Measurements from ENCODE around the gene ANKMY1. TPM values are rescaled to one million over a fixed set of nuclear protein-coding genes. Genes with fewer than 3 reads are reported as not detected.
A peak's percentile ranks its signal among the peaks of the same experiment; 100 is the strongest.

The ANKMY1 gene
- total and polyA plus RNA-seq, 5 donors from 2014 or later, result 3.8 to 37.2 (median 9.6) TPM

GRCh38 chr2:240576036-240576435 lies 18.2 kb upstream of the ANKMY1 start:
- no peaks in the 10 kb centered on the region for H3K27me3 Mint-ChIP-seq
- ATAC-seq (ENCODE audit: low read depth in 2 of 2) (no peak), DNase-seq (no peak)
- peaks cover 13% of the 10 kb centered on the region for H3K36me3 Mint-ChIP-seq
- Histone ChIP-seq H3K27me3 (ENCODE audit: control insufficient read depth, insufficient read depth, low read length) (no peaks in the 10 kb centered on the region), H3K9me3 (ENCODE audit: control insufficient read depth in 2 of 2, low read length in 2 of 2) (no peaks in the 10 kb centered on the region), H3K27ac (ENCODE audit: insufficient read depth, low read length, poor library complexity, severe bottlenecking) (no peak overlapping the region), H3K4me3 (ENCODE audit: low read depth, low read length) (no peak overlapping the region), H3K36me3 (ENCODE audit: control insufficient read depth, insufficient read depth, low read length) (peaks cover 29% of the 10 kb centered on the region), H3K4me1 (ENCODE audit: control insufficient read depth, insufficient read depth, low read length, poor library complexity, severe bottlenecking) (peaks cover 38% of the 10 kb centered on the region)
- H3K4me1 Mint-ChIP-seq, result peaks cover 10 to 31% (median 14%) of the 10 kb centered on the region in 4 donors
- peak overlapping the region in 1 of 4 donors; percentile 75 for H3K4me3 Mint-ChIP-seq
- H3K9me3 Mint-ChIP-seq, result no peaks in the 10 kb centered on the region
- no peak overlapping the region for H3K27ac Mint-ChIP-seq

DNA sequence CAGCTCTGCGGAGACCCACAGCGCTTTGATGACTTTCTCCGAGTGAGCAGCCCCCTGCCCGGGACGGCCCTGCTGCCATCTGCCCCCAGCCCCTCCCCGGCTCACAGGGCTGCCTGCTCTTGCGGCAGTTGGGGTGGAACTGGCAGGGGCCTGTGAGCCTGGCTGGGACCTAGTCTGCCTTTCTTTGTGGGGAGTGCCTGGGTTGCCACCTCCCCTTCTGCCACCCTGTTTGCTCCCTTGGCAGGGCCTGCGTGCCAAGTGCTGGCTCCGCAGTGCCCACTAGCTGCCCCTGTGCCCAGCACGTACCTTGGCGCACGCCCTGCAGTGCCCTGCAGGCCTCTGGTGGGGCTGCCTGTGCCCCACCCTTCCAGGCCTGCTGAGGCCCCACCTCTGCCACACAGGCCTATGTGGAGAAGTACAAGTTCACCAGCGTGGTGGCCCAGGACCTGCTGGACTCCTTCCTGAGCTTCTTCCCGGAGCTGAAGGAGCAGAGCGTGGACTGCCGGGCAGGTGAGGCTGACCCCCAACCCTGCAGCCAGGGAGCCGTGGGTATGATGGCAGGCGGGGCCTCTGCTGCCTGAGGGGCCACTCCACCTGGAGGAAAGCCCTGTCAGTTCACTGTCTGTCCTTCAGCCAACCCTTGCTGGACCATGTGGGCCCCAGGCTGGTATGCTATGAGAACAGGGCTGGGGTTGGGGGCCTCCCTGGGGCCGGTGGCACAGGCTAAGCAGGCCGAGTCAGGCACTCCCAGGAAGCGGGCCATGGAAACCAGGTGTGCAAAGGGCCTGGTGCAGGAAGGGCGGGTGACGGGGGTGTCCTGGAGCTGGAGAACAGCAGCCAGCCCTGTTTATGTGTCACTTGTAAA lies 17.5 kb upstream of the ANKMY1 start:
- peaks cover 44% of the 10 kb centered on the region for H3K4me1 ChIP-seq (ENCODE audit: control insufficient read depth, insufficient read depth, low read length, poor library complexity, severe bottlenecking)
- H3K36me3 ChIP-seq (ENCODE audit: control insufficient read depth, insufficient read depth, low read length), result peaks cover 29% of the 10 kb centered on the region

GRCh38 chr2:240574386-240575100 lies 16.8 kb upstream of the ANKMY1 start:
- H3K27ac Mint-ChIP-seq, result peak overlapping the region in 1 of 3 donors; percentile 14
- Histone ChIP-seq H3K27ac (ENCODE audit: insufficient read depth, low read length, poor library complexity, severe bottlenecking) (no peak overlapping the region), H3K4me1 (ENCODE audit: control insufficient read depth, insufficient read depth, low read length, poor library complexity, severe bottlenecking) (peaks cover 44% of the 10 kb centered on the region), H3K4me3 (ENCODE audit: low read depth, low read length) (no peak overlapping the region), H3K9me3 (ENCODE audit: control insufficient read depth in 2 of 2, low read length in 2 of 2) (no peaks in the 10 kb centered on the region), H3K36me3 (ENCODE audit: control insufficient read depth, insufficient read depth, low read length) (peaks cover 29% of the 10 kb centered on the region), H3K27me3 (ENCODE audit: control insufficient read depth, insufficient read depth, low read length) (no peaks in the 10 kb centered on the region)
- no peaks in the 10 kb centered on the region for H3K27me3 Mint-ChIP-seq
- ATAC-seq (ENCODE audit: low read depth in 2 of 2), result no peak
- DNase-seq, result no peak
- H3K36me3 Mint-ChIP-seq, result no peaks in the 10 kb centered on the region
- H3K9me3 Mint-ChIP-seq, result no peaks in the 10 kb centered on the region
- H3K4me3 Mint-ChIP-seq, result no peak overlapping the region
- H3K4me1 Mint-ChIP-seq, result peaks cover 2 to 37% (median 11%) of the 10 kb centered on the region in 4 donors

More for the DNA sequence above, 17.5 kb upstream of the ANKMY1 start:
- Histone ChIP-seq H3K4me3 (ENCODE audit: low read depth, low read length) (no peak overlapping the region), H3K27me3 (ENCODE audit: control insufficient read depth, insufficient read depth, low read length) (no peaks in the 10 kb centered on the region), H3K9me3 (ENCODE audit: control insufficient read depth in 2 of 2, low read length in 2 of 2) (no peaks in the 10 kb centered on the region), H3K27ac (ENCODE audit: insufficient read depth, low read length, poor library complexity, severe bottlenecking) (no peak overlapping the region)
- no peak for DNase-seq
- H3K27me3 Mint-ChIP-seq, result no peaks in the 10 kb centered on the region
- peaks cover 6% of the 10 kb centered on the region for H3K36me3 Mint-ChIP-seq
- H3K9me3 Mint-ChIP-seq, result no peaks in the 10 kb centered on the region
- no peak for ATAC-seq (ENCODE audit: low read depth in 2 of 2)
- peak overlapping the region in 1 of 4 donors; percentile 75 for H3K4me3 Mint-ChIP-seq
- peaks cover 10 to 37% (median 15%) of the 10 kb centered on the region in 4 donors for H3K4me1 Mint-ChIP-seq
- no peak overlapping the region for H3K27ac Mint-ChIP-seq

- peaks cover 42% of the 10 kb centered on the region for H3K4me1 ChIP-seq (ENCODE audit: control insufficient read depth, insufficient read depth, low read length, poor library complexity, severe bottlenecking)
- Mint-ChIP-seq H3K4me1 (peaks cover 0 to 34% (median 8%) of the 10 kb centered on the region in 4 donors), H3K36me3 (no peaks in the 10 kb centered on the region), H3K4me3 (no peak overlapping the region), H3K27me3 (no peaks in the 10 kb centered on the region), H3K9me3 (no peaks in the 10 kb centered on the region), H3K27ac (no peak overlapping the region)
- no peak overlapping the region for H3K4me3 ChIP-seq (ENCODE audit: low read depth, low read length)
- ATAC-seq (ENCODE audit: low read depth in 2 of 2) (no peak), DNase-seq (no peak)
- H3K9me3 ChIP-seq (ENCODE audit: control insufficient read depth in 2 of 2, low read length in 2 of 2), result no peaks in the 10 kb centered on the region
- H3K27me3 ChIP-seq (ENCODE audit: control insufficient read depth, insufficient read depth, low read length), result no peaks in the 10 kb centered on the region
- peaks cover 29% of the 10 kb centered on the region for H3K36me3 ChIP-seq (ENCODE audit: control insufficient read depth, insufficient read depth, low read length)
- no peak overlapping the region for H3K27ac ChIP-seq (ENCODE audit: insufficient read depth, low read length, poor library complexity, severe bottlenecking)
These were observed 16.0 kb upstream of the ANKMY1 start for GRCh38 chr2:240573516-240574385.

DNA sequence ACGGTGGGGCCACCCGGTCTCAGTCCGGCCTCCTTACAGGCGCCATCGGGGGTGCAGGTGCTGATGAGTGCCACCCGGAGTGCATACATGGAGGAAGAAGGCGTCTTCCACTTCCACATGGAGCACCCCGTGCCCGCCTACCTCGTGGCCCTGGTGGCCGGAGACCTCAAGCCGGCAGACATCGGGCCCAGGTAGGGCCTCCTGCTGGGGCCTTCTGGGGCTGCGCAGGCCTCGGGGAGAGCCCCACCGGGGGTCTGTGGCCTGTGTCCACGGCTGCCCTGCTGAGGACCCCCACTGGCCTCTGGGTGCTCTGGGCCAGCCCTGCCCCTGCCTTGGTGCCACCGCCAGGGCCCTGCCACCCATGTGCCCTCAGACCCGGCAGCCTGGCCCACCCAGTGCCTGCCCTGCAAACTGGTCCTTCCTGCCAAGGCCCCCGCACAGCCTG lies 15.3 kb upstream of the ANKMY1 start:
- DNase-seq, result no peak
- Histone ChIP-seq H3K4me3 (ENCODE audit: low read depth, low read length) (no peak overlapping the region), H3K27me3 (ENCODE audit: control insufficient read depth, insufficient read depth, low read length) (no peaks in the 10 kb centered on the region), H3K9me3 (ENCODE audit: control insufficient read depth in 2 of 2, low read length in 2 of 2) (no peaks in the 10 kb centered on the region), H3K27ac (ENCODE audit: insufficient read depth, low read length, poor library complexity, severe bottlenecking) (no peak overlapping the region), H3K36me3 (ENCODE audit: control insufficient read depth, insufficient read depth, low read length) (peaks cover 29% of the 10 kb centered on the region), H3K4me1 (ENCODE audit: control insufficient read depth, insufficient read depth, low read length, poor library complexity, severe bottlenecking) (peaks cover 36% of the 10 kb centered on the region)
- no peaks in the 10 kb centered on the region for H3K27me3 Mint-ChIP-seq
- H3K27ac Mint-ChIP-seq, result no peak overlapping the region
- H3K4me3 Mint-ChIP-seq, result no peak overlapping the region
- no peak for ATAC-seq (ENCODE audit: low read depth in 2 of 2)
- no peaks in the 10 kb centered on the region for H3K36me3 Mint-ChIP-seq
- peaks cover 0 to 31% (median 8%) of the 10 kb centered on the region in 4 donors for H3K4me1 Mint-ChIP-seq
- no peaks in the 10 kb centered on the region for H3K9me3 Mint-ChIP-seq

GRCh38 chr2:240572141-240573031 lies 14.6 kb upstream of the ANKMY1 start:
- H3K27me3 Mint-ChIP-seq, result no peaks in the 10 kb centered on the region
- no peak overlapping the region for H3K4me3 ChIP-seq (ENCODE audit: low read depth, low read length)
- no peak for ATAC-seq (ENCODE audit: low read depth in 2 of 2)

More at GRCh38 chr2:240572141-240573031, 14.6 kb upstream of the ANKMY1 start:
- Mint-ChIP-seq H3K9me3 (no peaks in the 10 kb centered on the region), H3K36me3 (no peaks in the 10 kb centered on the region), H3K4me3 (peak overlapping the region in 1 of 4 donors; percentile 5), H3K27ac (peak overlapping the region in 2 of 3 donors; percentile 25 to 56), H3K4me1 (peaks cover 0 to 36% (median 13%) of the 10 kb centered on the region in 4 donors)
- H3K4me1 ChIP-seq (ENCODE audit: control insufficient read depth, insufficient read depth, low read length, poor library complexity, severe bottlenecking), result peaks cover 41% of the 10 kb centered on the region
- H3K27ac ChIP-seq (ENCODE audit: insufficient read depth, low read length, poor library complexity, severe bottlenecking), result no peak overlapping the region
- no peaks in the 10 kb centered on the region for H3K9me3 ChIP-seq (ENCODE audit: control insufficient read depth in 2 of 2, low read length in 2 of 2)
- no peak for DNase-seq
- peaks cover 28% of the 10 kb centered on the region for H3K36me3 ChIP-seq (ENCODE audit: control insufficient read depth, insufficient read depth, low read length)
- H3K27me3 ChIP-seq (ENCODE audit: control insufficient read depth, insufficient read depth, low read length), result no peaks in the 10 kb centered on the region

Data from CD4-positive, CD25-positive, alpha-beta regulatory T cell (primary cell).